Neutrophil (primary cell): Measurements from ENCODE around the gene ARHGAP12.

ENCODE experiments used
- H3K27ac ChIP-seq: fragments of 200-600 bp; sonication (generic); 2 replicates; pipeline ENCODE4 v1.5.1; 2016; ENCODE audit warnings: mild to moderate bottlenecking, moderate library complexity
- H3K27me3 ChIP-seq: fragments of 200-600 bp; sonication (generic); 2 replicates; pipeline ENCODE4 v1.6.0; 2016; ENCODE audit warnings: mild to moderate bottlenecking
- H3K36me3 ChIP-seq: fragments of 200-600 bp; sonication (generic); 2 replicates; pipeline ENCODE4 v1.5.1; 2017
- H3K4me1 ChIP-seq, 2 experiments: fragments of 200-600 bp in 1 of 2; sonication (generic) in 1 of 2; 1 replicate in 1 of 2; 2 replicates in 1 of 2; pipeline versions ENCODE4 v1.5.1 to v1.6.1; 2013 to 2016; ENCODE audit warnings: low read depth in 1 of 2, low read length in 1 of 2, mild to moderate bottlenecking in 1 of 2, moderate library complexity in 1 of 2; ENCODE audit not compliant: control insufficient read depth in 1 of 2, insufficient read depth in 1 of 2
- H3K4me3 ChIP-seq, 2 experiments: fragments of 200-600 bp in 1 of 2; sonication (generic) in 1 of 2; 1 replicate in 1 of 2; 2 replicates in 1 of 2; pipeline ENCODE4 v1.5.1; 2013 to 2016; ENCODE audit warnings: low read depth in 1 of 2, low read length in 1 of 2, mild to moderate bottlenecking in 1 of 2, moderate library complexity in 1 of 2
- H3K9me3 ChIP-seq: fragments of 200-600 bp; sonication (generic); 2 replicates; pipeline ENCODE4 v1.5.1; 2016
- TF ChIP-seq, protein P1 (sequence below): fragments of 200-600 bp; sonication (generic); IDR thresholded peaks from 2 replicates; pipeline ENCODE4 v1.5.1; 2016; ENCODE audit warnings: antibody characterized with exemption

Gene ARHGAP12

DNA sequence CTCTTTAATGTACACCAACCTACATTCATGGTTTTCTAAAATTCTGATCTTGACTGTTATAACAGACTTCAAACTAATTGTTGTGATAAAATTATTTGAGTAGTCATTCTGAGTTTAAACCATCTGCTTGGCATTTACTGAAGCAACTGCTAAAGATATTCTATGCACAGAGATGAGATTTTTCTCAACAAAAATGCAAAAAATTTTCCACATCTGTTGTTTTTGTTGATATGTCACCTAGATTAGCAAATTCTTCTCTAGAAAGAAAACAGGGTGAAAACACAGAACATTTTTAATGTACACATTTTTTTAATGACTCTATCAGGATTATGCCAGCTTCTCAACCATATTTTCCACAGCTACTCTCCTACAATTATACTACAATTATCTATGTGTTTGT, 42.7 kb downstream of the ARHGAP12 start:
- Histone ChIP-seq H3K9me3 (no peaks in the 10 kb centered on the region), H3K27ac (no peak overlapping the region), H3K27me3 (no peaks in the 10 kb centered on the region), H3K4me3 (no peak overlapping the region), H3K36me3 (peaks cover 4% of the 10 kb centered on the region), H3K4me1 (no peaks in the 10 kb centered on the region)
- TF ChIP-seq, protein P1, sequence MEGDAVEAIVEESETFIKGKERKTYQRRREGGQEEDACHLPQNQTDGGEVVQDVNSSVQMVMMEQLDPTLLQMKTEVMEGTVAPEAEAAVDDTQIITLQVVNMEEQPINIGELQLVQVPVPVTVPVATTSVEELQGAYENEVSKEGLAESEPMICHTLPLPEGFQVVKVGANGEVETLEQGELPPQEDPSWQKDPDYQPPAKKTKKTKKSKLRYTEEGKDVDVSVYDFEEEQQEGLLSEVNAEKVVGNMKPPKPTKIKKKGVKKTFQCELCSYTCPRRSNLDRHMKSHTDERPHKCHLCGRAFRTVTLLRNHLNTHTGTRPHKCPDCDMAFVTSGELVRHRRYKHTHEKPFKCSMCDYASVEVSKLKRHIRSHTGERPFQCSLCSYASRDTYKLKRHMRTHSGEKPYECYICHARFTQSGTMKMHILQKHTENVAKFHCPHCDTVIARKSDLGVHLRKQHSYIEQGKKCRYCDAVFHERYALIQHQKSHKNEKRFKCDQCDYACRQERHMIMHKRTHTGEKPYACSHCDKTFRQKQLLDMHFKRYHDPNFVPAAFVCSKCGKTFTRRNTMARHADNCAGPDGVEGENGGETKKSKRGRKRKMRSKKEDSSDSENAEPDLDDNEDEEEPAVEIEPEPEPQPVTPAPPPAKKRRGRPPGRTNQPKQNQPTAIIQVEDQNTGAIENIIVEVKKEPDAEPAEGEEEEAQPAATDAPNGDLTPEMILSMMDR = no peak

DNA sequence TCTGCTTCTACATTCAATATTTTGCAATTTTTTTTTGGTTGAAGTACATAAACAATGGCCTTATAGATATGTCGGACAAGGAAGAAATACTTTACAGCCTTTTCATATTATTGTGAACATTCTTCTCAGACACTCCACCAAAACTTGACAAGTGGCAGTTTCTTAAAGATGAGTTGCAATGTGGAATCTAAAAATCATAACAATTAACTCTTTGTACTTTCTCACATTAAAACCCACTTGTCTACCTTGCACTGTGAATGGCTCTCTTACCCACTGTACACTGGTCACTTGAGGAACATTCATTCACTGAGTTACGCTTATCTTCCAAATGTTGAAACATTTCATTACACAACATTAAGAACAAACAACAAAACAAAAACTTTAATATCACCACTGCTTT, 44.2 kb downstream of the ARHGAP12 start:
- H3K9me3 ChIP-seq = no peaks in the 10 kb centered on the region
- peaks cover 4% of the 10 kb centered on the region for H3K36me3 ChIP-seq
- H3K4me1 ChIP-seq = no peaks in the 10 kb centered on the region
- no peak overlapping the region for H3K4me3 ChIP-seq
- H3K27ac ChIP-seq = no peak overlapping the region
- TF ChIP-seq, protein P1 = no peak
- H3K27me3 ChIP-seq = no peaks in the 10 kb centered on the region

DNA sequence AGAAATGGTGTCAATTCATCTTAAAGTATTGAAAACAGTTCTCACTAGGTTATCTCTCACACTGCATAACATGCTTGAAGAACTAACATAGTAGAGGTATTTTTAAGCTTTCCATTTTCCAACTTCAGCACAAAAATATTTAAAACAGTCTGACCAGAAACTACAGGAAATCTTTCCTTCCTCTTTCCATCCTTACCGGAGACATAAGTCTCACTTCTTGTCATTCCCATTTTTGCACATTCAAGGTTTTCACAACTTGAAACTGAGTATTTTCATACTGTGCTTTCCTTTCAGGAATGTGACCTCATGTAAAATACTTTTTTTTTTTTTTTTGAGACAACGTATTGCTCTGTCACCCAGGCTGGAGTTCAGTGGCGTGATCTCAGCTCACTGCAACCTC, 45.2 kb downstream of the ARHGAP12 start:
- Histone ChIP-seq H3K27ac (no peak overlapping the region), H3K27me3 (no peaks in the 10 kb centered on the region)
- TF ChIP-seq, protein P1 = no peak

DNA sequence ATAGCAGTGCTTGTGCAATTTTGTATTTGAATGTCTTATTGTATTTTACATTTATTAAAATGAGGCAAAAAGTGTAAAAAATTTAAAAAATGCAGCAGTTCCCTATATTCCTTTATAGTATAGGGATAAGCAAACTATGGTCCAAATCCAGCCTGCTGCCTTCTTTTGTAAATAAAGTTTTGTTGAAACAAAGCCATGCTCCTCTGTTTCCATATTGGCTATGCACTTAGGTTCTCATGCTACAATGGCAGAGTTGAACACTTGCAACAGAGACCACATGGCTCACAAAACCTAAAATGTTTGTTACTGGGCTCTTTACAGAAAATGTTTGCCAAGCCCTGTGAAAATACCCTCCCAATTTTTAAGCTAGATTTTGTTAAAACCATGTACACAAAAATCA, 50.1 kb downstream of the ARHGAP12 start:
- Histone ChIP-seq H3K36me3 (no peaks in the 10 kb centered on the region), H3K9me3 (no peaks in the 10 kb centered on the region), H3K4me3 (no peak overlapping the region), H3K27ac (no peak overlapping the region), H3K4me1 (no peaks in the 10 kb centered on the region), H3K27me3 (no peaks in the 10 kb centered on the region)
- TF ChIP-seq, protein P1 = no peak

More for the DNA sequence above, 45.2 kb downstream of the ARHGAP12 start:
- Histone ChIP-seq H3K4me1 (no peaks in the 10 kb centered on the region), H3K9me3 (no peaks in the 10 kb centered on the region), H3K36me3 (peaks cover 4% of the 10 kb centered on the region), H3K4me3 (no peak overlapping the region)

DNA sequence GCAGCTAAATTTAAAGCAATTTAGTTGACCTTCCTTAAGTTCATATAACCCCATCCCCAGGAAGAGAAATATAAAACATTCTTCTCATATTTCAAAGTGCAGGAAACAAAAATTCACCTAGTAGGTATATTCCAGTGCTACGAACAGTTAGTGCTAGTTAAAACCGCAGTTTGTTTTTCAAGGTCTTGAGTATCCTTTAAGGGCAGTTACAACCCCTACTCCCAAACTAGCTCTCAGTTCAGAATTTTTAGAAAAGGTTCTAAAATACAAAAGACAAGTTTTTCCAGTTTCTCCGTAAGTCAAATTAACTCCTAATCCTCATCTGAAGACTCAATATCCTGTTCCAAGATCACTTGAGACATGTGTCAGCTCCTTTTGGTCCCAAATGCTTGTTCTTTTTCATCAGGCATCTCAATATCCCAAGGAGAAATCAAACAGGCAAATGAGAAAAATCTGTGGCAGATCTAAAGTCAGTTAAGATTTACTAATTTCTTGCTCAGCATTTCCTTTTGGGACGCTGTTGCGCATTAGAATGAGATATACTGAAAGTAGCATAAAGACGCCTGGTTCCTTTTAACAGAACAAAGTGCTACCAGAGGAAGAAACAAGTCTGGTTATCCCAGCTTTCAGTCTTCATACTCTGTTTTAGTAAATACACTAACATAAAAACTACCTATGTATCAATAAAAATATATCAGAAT, 51.8 kb downstream of the ARHGAP12 start:
- Histone ChIP-seq H3K4me1 (no peaks in the 10 kb centered on the region), H3K36me3 (no peaks in the 10 kb centered on the region), H3K27me3 (no peaks in the 10 kb centered on the region), H3K9me3 (no peaks in the 10 kb centered on the region), H3K4me3 (no peak overlapping the region), H3K27ac (no peak overlapping the region)
- TF ChIP-seq, protein P1 = no peak
